GM18867 (cell line): ENCODE data around the gene LPXN.
A peak's percentile ranks its signal among the peaks of the same experiment; 100 is the strongest.
"Not testable (repeated sequence)": the region's sequence is repeated elsewhere in the genome, so short reads cannot be mapped to it uniquely, and the experiment has no call there.

ENCODE experiments used
- ATAC-seq: cut with Tn5 transposase; IDR thresholded peaks from one replicate; pipeline ENCODE4 v1.9.1; 2021; ENCODE audit warnings: mild to moderate bottlenecking, moderate library complexity; ENCODE audit not compliant: unreplicated experiment

Gene LPXN

GRCh38 chr11:58579192-58580129 lies 3.8 kb upstream of the LPXN start:
- ATAC-seq, result peak; percentile 42

- peak; percentile 42 for ATAC-seq
These were observed 3.1 kb upstream of the LPXN start, which contains the start of gene ZFP91 for GRCh38 chr11:58578635-58579191. ZFP91 (plus strand) TSS chr11:58579063; CDS start chr11:58579282, 219 bp downstream.

GRCh38 chr11:58578136-58578634 lies 2.5 kb upstream of the LPXN start:
- no peak for ATAC-seq

- ATAC-seq, result peak; percentile 49
These were observed 2.0 kb upstream of the LPXN start for GRCh38 chr11:58577555-58578135.

GRCh38 chr11:58576887-58577471 lies 1.3 kb upstream of the LPXN start:
- ATAC-seq, result no peak

GRCh38 chr11:58574881-58575280 lies 775 bp downstream of the LPXN start:
- no peak for ATAC-seq

GRCh38 chr11:58573451-58574104 lies 2.1 kb downstream of the LPXN start:
- peak; percentile 25 for ATAC-seq

- ATAC-seq, result not testable (repeated sequence)
These were observed 2.8 kb downstream of the LPXN start for GRCh38 chr11:58572906-58573305.

- peak; percentile 93 for ATAC-seq
These were observed 7.7 kb downstream of the LPXN start for GRCh38 chr11:58567889-58568512.

- ATAC-seq, result no peak
These were observed 11.4 kb downstream of the LPXN start for GRCh38 chr11:58564231-58564630.

- ATAC-seq, result no peak
These were observed 13.3 kb downstream of the LPXN start for GRCh38 chr11:58562375-58562800.

- ATAC-seq, result no peak
These were observed 14.1 kb downstream of the LPXN start for GRCh38 chr11:58561394-58562098.

GRCh38 chr11:58560842-58561241 lies 14.8 kb downstream of the LPXN start:
- ATAC-seq, result no peak

- ATAC-seq, result no peak
These were observed 26.0 kb downstream of the LPXN start for GRCh38 chr11:58549644-58550043.

- no peak for ATAC-seq
These were observed 28.8 kb downstream of the LPXN start for GRCh38 chr11:58546841-58547240.

GRCh38 chr11:58531865-58532341 lies 43.8 kb downstream of the LPXN start:
- no peak for ATAC-seq

- ATAC-seq, result no peak
These were observed 45.4 kb downstream of the LPXN start for GRCh38 chr11:58530236-58530635.

- ATAC-seq, result no peak
These were observed 48.2 kb downstream of the LPXN start for GRCh38 chr11:58527429-58527828.

- ATAC-seq, result no peak
These were observed 48.9 kb downstream of the LPXN start for GRCh38 chr11:58526721-58527120.
